Measurements from ENCODE around the gene HTRA1. TPM values are rescaled to one million over a fixed set of nuclear protein-coding genes. Genes with fewer than 3 reads are reported as not detected.

The HTRA1 gene
- total and polyA plus RNA-seq, 10 of the 15 experiments (the other 5 are each of a cell fraction or from before 2014, with no cell fraction given), result 0.13 TPM; not detected in 9

GRCh38 chr10:122521011-122521410 is 59.7 kb downstream of the HTRA1 start (continued):
- TF ChIP-seq REST (IDR thresholded peaks at IDR 0.05; ENCODE audit: low read depth, low read length) (no peak), CTCF (IDR thresholded peaks at IDR 0.05 in 2 of 3, conservative IDR thresholded peaks at IDR 0.05 in 1 of 3; ENCODE audit: control insufficient read depth in 2 of 3, extremely low read depth in 1 of 3, insufficient read depth in 1 of 3, low read depth in 3 of 3, low read length in 3 of 3) (no peak), RB1 (IDR thresholded peaks at IDR 0.05; ENCODE audit: borderline replicate concordance) (no peak)

GRCh38 chr10:122524811-122525210 is 63.5 kb downstream of the HTRA1 start:
- 9% methylated on average over 3 of the region's 3 CpGs for WGBS (ENCODE audit: insufficient coverage, insufficient replicate concordance, low lambda C conversion rate, missing lambda C conversion rate)
- ChIA-PET SMC1A (ENCODE audit: uncharacterized antibody, unreplicated experiment) (no interaction called here), CTCF (no interaction called here), RAD21 (ENCODE audit: unreplicated experiment) (no interaction called here), POLR2A (no interaction called here)
- DNase-seq (ENCODE audit: low read depth, low spot score), result no peak
- Histone ChIP-seq H3K4me1 (ENCODE audit: control insufficient read depth, insufficient read depth, low read length) (no peaks in the 10 kb centered on the region), H3K36me3 (ENCODE audit: control insufficient read depth in 2 of 2, insufficient read depth in 2 of 2, low read length in 1 of 2) (no peaks in the 10 kb centered on the region), H3K27me3 (replicated peaks in 1 of 2; ENCODE audit: control insufficient read depth in 2 of 2, insufficient read depth in 2 of 2, low read length in 1 of 2) (peaks cover 0 to 3% of the 10 kb centered on the region in 2 experiments), H3K4me2 (ENCODE audit: control insufficient read depth, insufficient read depth) (no peak overlapping the region), H3K9ac (ENCODE audit: control insufficient read depth, insufficient read depth, low read length) (no peak overlapping the region), H3K4me3 (no peak overlapping the region), H3K27ac (ENCODE audit: control insufficient read depth, insufficient read depth) (no peak overlapping the region), H4K20me1 (ENCODE audit: control insufficient read depth, insufficient read depth) (no peaks in the 10 kb centered on the region), H3K9me3 (replicated peaks; ENCODE audit: control insufficient read depth, insufficient read depth, low read length) (no peaks in the 10 kb centered on the region), H2AFZ (ENCODE audit: control insufficient read depth, low read depth, low read length) (no peak overlapping the region), H3K79me2 (ENCODE audit: control insufficient read depth, insufficient read depth, low read length) (no peaks in the 10 kb centered on the region)
- FAIRE-seq, result no peak
- intact Hi-C loops (cut with micrococcal nuclease; ENCODE audit: unreplicated experiment) (no loop called here), in situ Hi-C loops (cut with MboI) (no loop called here)
- no peak for ATAC-seq
- BruUV-seq (replicated peaks), result no TSS peak
- no peak for TF ChIP-seq RBBP5 (conservative IDR thresholded peaks at IDR 0.05)
- TF ChIP-seq CBX5 (IDR thresholded peaks at IDR 0.05; ENCODE audit: low read depth), result no peak
- TF ChIP-seq NFYA (IDR thresholded peaks at IDR 0.05; ENCODE audit: borderline replicate concordance, low read depth, low read length), result no peak
- TF ChIP-seq CHD4 (IDR thresholded peaks at IDR 0.05), result no peak
- no peak for TF ChIP-seq RELB (IDR thresholded peaks at IDR 0.05; ENCODE audit: low read depth)
- TF ChIP-seq ZNF622 (IDR thresholded peaks at IDR 0.05), result no peak
- TF ChIP-seq SUPT20H (IDR thresholded peaks at IDR 0.05; ENCODE audit: borderline replicate concordance, control insufficient read depth, low read depth, low read length), result no peak
- TF ChIP-seq RUNX3 (IDR thresholded peaks at IDR 0.05; ENCODE audit: low read length), result no peak
- no peak for TF ChIP-seq EP300 (IDR thresholded peaks at IDR 0.05; ENCODE audit: borderline replicate concordance in 1 of 2, control insufficient read depth in 1 of 2, low read depth in 2 of 2, low read length in 2 of 2)

Data from GM12878 (cell line).